GM21723 (cell line): ENCODE measurements around the gene CLECL1.
A peak's percentile ranks its signal among the peaks of the same experiment; 100 is the strongest.
"Not testable (repeated sequence)": the region's sequence is repeated elsewhere in the genome, so short reads cannot be mapped to it uniquely, and the experiment has no call there.

Source experiments
- ATAC-seq: cut with Tn5 transposase; IDR thresholded peaks from one replicate; pipeline ENCODE4 v1.9.1; 2021; ENCODE audit warnings: mild to moderate bottlenecking, moderate library complexity; ENCODE audit not compliant: unreplicated experiment

Gene CLECL1

DNA sequence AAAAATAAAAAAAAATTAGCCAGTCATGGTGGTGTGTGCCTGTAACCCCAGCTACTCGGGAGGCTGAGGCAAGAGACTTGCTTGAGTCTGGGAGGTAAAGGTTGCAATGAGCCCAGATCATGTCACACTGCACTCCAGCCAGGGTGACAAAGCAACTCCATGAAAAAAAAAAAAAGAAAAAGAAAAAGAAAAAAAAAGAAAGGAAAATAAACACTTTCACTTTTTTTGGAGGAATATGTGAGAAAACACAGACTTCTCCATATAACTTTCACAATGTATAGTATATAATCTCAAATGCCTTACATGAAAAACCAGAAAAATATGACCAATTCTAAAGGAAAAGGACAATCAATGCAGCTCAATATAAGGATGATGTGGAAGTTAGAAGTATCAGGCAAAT lies 8.9 kb downstream of the CLECL1 start:
- no peak for ATAC-seq

- ATAC-seq = peak; percentile 58
Measured at GRCh38 chr12:9721394-9722092, 11.4 kb downstream of the CLECL1 start.

DNA sequence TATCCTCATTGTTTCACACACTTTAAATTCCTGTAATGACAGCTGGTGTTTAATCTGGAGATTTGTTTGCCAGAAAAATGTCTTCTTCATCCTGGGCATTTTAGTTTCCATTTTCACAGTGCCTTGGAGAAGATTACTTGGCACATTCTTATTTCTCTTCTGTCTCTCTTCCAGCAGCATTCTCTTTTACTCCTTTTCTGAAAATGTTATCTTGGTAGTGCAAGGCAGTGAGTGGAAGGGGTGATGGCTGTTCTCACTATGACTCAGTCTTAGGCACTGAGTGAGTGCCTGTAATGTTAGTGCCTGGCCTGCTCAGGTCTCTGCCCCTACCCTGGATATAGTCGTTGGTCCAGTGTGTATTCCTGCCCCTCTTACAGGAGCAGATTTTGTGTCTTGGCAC lies 13.1 kb downstream of the CLECL1 start:
- ATAC-seq = no peak

DNA sequence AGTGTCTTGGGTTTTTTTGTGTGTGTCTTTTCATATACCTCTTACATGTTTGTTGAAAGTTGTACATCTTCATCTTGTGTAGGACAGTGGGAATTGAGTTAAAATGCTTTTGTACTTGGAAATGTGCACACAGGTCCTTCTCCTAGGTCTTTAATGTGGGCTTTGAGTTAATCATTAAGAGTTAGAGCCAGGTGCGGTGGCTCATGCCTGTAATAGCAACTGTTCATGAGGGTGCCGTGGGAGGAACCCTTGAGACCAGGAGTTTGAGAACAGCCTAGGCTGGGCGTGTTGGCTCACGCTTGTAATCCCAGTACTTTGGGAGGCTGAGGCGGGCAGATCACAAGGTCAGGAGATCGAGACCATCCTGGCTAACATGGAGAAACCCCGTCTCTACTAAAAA lies 13.9 kb downstream of the CLECL1 start:
- ATAC-seq = no peak

DNA sequence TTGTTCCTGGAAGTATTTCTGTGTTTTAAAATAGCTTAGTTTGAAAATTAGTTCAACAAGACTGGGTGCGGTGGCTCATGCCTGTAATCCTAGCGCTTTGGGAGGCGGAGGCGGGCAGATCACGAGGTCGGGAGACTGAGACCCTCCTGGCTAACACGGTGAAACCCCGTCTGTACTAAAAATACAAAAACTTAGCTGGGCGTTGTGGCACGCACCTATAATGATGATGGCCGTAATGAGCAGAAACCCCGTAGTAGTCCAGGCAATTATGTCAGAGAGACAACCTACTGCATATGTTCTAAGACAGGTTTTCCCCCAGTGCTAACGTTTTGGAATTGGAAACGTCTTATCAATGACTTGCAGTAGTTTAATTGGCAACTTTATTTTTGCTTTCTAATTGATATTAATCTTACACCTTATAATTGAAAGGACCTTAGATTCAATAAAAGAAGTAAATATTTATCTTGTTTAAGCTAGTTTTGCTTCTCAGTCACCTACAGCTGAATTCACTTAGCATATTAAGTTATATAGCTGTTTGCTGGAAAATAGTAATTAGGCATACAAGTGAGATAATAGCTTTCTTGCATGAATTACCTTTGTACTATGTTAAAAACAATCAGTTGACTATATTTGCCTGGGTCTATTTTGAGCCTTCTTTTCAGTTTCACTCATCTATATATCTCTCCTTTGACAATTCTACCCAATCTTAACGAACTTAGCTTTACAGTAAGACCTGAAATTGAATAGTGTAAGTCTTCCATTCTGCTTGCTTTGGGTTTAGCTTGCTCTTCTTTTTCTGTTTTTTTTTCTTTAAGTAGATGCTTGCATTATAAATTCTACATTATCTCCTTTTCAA lies 15.6 kb downstream of the CLECL1 start:
- no peak for ATAC-seq

DNA sequence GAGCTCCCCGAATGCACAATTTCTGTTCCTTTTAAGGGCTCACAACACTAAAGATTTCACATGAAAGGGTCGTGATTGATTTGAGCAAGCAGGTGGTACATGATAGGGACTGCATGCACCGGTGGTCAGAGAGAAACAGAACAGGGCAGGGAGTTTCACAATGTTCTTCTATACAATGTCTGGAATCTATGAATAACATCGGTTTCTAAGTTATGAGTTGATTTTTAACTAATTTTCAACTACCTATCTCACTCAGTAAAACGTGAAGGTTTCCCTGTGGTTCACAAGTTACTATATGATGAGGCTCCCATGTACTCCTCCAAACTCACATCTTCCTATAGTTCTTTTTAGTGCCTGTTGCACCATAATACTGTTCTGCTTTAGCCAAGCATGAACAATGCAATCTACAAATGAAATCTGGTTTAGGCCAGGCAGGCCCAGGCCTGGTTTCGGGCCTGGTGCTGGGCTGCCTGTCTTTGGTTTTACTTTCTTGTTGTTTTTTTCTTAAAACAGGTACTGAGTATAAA lies 19.8 kb downstream of the CLECL1 start:
- peak; percentile 73 for ATAC-seq

GRCh38 chr12:9711664-9712063 lies 21.2 kb downstream of the CLECL1 start:
- ATAC-seq = no peak

GRCh38 chr12:9710584-9711375 lies 22.1 kb downstream of the CLECL1 start:
- no peak for ATAC-seq

DNA sequence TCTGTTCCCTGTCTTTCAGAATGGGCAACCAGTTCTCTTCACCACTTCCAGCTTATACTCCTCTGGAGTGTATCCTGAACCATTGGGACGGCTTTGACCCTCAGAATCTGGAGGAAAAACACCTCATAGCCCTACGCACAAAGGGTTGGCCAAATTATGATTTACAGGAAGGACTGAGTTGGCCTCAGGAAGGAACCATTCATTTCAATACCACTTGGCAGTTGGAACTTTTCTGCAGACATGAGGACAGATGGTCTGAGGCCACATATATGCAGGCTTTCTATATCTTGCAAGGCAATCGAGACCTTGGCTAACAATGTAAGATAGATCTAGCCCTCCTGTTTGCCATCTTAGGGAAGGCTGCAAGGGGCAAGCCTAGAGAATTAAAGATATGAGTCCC lies 24.0 kb downstream of the CLECL1 start:
- no peak for ATAC-seq

DNA sequence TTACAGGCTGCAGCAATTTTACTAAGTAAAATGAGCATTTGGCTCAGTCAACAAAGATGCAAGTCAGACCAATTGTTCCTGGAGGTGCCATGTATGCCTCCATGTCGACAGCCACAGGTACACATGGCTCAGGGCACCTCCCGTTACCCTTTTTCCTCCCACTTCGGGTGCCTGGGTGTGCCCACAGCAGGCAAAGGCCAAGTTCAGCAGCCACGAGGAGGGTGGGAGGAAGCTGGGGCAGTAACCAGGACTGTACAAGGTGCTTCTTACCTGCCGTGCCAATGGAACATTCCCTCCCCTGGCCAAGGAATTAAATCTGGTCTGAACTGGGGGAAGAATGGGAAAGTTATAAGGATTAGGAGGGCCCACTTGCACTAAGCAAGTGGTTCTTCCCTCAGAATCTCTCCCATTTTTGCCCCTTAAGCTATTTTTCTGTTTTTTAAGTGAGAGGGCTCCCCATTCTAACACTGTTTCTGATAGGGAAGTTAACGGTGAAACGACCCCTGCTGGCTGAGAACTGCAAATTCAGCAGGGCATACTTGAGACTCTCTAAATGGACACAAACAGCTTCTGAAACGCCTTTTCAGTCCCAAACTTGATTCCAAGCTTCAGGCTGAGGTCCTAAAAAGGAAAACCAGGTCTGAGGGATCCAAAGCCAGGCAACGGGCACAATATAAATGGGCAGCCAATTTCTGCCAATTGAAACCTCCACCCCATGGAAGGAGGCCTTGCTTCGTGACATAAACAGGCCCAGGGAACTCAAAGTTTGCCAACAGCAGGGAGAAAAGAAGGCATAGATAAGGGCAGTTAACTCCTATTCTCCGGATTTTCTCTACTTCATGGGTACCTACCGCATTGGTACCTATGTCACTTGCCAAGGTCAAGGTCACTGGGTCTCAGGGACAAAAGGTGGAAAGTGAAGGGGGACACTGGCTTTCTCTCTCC lies 24.8 kb downstream of the CLECL1 start:
- no peak for ATAC-seq

DNA sequence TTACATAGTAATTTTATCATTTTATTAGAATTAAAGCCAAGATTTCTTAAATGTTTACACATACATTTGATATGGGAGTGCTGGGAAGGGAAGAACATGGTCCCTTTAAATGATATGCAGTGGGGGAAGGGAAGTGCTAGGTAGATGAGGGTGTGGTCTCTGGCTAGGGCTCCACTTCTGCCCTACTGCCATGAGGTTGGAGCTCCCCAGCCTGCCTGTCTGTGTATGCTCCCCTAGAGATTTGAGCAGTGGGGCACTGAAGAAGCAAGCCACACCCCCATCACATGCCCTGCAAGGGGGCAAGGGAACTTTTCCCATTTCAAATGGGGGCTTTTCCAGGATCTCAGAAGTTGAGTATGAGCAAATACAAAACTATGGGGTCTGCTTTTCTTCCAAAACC lies 25.5 kb downstream of the CLECL1 start:
- no peak for ATAC-seq

GRCh38 chr12:9706086-9706685 lies 26.7 kb downstream of the CLECL1 start:
- no peak for ATAC-seq

GRCh38 chr12:9704561-9704960 lies 28.3 kb downstream of the CLECL1 start:
- not testable (repeated sequence) for ATAC-seq

DNA sequence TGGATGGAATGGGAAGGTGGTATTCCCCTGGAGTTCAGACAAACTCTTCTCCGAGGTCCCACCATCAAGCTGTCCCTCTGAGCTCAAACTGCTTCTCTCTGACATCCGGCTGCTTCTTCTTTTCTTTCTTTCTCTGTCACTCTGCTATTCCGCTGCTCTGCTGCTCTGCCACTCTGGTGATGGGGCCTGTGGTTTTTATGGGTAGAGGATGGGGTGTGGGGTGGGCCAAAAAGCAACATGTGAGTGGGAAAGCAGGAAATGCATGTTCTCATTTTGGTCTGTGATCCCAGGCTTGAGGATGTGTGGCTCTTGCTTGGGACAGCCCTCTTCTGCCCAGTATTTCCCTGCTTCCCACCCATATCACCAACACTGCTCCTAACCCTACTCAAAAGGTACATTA lies 30.6 kb downstream of the CLECL1 start:
- ATAC-seq = peak; percentile 38

GRCh38 chr12:9701380-9702154 lies 31.3 kb downstream of the CLECL1 start:
- peak; percentile 37 for ATAC-seq

GRCh38 chr12:9700606-9700956 lies 32.3 kb downstream of the CLECL1 start:
- ATAC-seq = no peak

DNA sequence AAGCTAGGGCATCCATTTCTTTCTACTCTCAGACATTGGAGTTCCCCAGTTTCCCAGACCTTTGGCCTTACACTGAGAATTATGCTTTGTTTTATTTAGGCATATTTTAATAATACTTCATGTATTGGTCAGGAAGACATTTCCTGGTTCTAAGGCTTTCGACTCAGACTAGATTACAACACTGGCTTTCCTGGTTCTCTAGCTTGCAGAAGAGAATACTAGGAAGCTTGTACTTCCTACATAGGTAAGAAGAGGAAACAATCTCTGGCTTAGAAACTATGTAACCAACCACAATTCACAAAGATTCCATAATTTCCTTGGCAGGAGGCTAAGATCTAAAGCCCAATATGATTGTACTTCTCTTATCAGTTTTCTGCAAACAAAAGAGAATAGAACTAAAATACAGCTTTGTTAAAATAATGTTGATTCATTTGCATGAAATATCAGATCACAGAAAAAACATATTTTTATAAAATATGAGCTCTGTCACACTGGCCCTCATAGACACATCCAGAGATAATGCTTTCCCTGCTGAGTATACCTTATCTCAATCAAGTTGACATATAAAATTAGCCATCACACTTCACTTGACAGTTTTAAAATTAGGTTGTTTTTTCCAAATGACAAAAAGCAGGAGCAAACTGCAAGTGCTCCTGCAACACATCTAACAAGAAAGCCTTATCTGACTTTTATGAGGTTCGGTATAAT lies 32.8 kb downstream of the CLECL1 start:
- ATAC-seq = no peak

DNA sequence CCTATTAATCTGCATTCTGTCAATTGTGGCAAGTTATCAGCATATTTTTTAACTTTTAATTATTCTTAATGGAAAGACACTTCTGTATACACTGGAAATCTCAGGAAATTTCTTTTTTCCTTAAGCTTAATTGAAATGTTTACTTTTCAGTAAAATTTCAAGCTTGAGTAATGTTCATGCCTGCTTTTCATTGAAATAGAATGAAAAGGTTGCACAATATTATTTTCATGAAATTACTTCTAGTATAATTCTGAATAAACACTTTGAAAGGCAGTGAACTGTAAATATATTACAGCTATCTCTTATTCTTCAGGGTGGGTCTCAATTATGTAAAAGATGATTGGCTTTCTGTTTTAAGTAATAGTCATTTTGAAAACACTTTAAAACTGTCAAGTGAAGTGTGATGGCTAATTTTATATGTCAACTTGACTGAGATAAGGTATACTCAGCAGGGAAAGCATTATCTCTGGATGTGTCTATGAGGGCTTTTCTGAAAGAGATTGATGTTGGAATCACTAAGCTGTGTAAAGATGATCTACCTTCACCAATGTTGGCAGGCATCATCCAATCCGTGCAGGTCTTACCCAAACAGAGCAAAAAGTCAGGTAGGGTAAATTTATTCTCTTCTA lies 33.5 kb downstream of the CLECL1 start:
- no peak for ATAC-seq
